VCaP (cell line): ENCODE data around the gene ACOT4.
A peak's percentile ranks its signal among the peaks of the same experiment; 100 is the strongest.
"Not testable (repeated sequence)": the region's sequence is repeated elsewhere in the genome, so short reads cannot be mapped to it uniquely, and the experiment has no call there.

Experiments
- H3K27ac ChIP-seq: fragments of 450-650 bp; 2 replicates; pipeline ENCODE4 v1.5.1; 2017
- TF ChIP-seq, protein P1 (sequence below): fragments of 450-650 bp; conservative IDR thresholded peaks from 2 replicates; pipeline ENCODE4 v1.5.1; 2017; ENCODE audit warnings: mild to moderate bottlenecking, moderate library complexity

The ACOT4 gene

DNA sequence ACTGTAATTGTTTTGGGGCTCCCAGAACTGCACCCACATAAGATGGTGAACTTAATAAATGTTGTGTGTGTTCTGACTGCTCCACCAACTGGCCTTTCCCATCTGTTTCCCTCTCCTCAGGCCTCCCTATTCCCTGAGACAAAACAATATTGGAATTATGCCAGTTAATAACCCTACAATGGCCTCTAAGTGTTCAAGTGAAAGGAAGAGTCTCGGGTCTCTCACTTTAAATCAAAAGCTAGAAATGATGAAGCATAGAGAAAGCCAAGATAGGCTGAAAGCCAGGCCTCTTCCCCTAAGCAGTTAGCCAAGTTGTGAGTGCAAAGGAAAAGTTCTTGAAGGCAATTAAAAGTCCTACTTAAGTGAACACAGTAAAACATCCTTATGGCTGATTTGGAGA is 34.0 kb downstream of the ACOT4 start:
- no peak overlapping the region for H3K27ac ChIP-seq
- TF ChIP-seq, protein P1, sequence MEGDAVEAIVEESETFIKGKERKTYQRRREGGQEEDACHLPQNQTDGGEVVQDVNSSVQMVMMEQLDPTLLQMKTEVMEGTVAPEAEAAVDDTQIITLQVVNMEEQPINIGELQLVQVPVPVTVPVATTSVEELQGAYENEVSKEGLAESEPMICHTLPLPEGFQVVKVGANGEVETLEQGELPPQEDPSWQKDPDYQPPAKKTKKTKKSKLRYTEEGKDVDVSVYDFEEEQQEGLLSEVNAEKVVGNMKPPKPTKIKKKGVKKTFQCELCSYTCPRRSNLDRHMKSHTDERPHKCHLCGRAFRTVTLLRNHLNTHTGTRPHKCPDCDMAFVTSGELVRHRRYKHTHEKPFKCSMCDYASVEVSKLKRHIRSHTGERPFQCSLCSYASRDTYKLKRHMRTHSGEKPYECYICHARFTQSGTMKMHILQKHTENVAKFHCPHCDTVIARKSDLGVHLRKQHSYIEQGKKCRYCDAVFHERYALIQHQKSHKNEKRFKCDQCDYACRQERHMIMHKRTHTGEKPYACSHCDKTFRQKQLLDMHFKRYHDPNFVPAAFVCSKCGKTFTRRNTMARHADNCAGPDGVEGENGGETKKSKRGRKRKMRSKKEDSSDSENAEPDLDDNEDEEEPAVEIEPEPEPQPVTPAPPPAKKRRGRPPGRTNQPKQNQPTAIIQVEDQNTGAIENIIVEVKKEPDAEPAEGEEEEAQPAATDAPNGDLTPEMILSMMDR: no peak

DNA sequence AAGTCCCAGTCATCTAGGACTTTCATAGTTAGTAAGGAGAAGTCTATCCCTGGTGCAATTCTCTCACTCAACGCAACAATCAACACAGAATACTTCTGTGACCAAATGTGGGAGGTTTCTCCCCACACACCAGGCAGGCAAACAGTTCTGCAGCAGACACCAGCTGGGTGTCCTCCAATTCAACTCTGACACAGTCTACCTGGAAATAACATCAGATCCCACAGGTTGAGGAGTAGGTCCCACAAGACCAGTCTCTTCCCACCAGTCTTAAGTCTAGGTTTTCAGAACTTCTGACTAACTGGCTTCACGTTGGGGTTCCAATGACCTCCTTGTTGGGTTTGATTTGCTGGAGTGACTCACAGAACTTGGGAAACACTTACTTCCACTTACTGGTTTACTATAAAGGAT is 35.5 kb downstream of the ACOT4 start:
- no peak overlapping the region for H3K27ac ChIP-seq
- TF ChIP-seq, protein P1: no peak

DNA sequence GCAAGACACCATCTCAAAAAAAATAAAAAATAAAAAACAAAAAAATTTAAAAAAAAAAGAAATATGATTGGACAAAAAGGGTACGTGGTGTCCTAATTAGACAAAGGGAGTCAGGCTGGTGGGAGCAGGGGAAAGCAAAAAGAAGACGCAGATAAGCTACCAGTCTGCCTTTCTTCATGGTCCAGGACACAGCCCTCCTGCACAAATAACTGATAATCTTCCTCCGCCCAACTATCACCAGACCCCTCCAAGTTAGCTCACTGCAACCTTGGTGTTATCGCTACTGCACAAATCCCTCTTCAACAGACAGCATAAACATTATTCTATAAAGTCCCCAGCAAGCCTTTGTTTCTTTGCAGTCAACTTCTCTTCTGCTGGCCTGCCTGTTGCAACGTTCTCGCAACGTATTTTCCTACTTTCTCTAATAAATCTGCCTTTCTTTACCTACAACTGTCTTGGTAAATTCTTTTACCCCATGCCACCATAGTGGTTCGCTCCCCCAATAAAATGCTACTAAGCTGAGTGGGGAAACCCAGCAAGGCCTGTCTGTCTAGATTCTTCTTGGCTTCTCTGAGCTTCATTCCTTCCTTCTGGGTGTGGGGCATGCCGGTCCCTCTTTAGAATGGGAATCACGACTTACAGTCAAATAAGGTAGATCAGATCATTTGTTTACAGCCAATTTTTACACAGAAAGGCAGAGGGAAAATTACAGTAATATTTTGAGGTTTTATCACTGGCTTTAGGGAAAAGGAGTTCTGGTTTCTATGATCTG is 38.5 kb downstream of the ACOT4 start:
- H3K27ac ChIP-seq: no peak overlapping the region
- TF ChIP-seq, protein P1: no peak

DNA sequence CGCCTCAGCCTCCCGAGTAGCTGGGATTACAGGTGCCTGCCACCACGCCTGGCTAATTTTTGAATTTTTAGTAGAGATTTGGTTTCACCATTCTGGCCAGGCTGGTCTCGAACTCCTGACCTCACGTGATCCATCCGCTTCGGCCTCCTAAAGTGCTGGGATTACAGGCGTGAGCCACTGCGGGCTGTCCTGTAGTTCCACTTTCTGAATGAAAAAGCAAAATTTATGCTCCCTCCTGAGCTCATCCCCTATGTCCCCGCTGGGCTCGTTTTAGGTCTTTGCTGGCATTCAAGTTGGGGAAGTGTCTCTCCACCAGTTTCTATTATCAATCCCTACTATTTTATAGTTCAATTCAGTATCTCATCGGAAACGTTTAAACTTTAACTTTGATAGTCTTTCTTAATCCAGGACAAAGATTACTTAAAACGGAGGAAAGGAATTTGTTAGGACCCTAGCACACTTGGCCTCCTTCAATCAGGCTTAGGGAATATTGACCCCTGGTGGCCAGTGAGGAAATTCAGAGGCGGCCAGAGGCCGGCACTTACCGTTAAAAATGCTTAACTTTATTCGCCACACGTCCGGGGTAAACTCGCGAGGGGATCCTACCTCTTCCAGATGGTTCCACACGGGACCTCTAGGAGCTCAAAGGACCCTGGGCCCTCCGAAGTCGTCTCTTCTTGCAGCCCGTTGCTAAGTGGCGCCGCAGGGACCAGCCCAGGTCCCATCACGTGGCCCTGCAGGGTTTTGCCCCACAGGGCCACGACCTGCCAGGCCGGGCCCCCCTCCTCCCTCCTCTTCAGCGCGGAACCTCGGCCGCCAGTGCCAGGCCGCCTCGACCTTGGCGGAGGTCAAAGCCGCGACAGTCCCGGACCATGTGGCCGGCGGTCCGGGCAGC is 41.7 kb downstream of the ACOT4 start:
- TF ChIP-seq, protein P1: peak; percentile 91
- H3K27ac ChIP-seq: peak overlapping the region; percentile 67; the same call in 1 of the 2 replicates

DNA sequence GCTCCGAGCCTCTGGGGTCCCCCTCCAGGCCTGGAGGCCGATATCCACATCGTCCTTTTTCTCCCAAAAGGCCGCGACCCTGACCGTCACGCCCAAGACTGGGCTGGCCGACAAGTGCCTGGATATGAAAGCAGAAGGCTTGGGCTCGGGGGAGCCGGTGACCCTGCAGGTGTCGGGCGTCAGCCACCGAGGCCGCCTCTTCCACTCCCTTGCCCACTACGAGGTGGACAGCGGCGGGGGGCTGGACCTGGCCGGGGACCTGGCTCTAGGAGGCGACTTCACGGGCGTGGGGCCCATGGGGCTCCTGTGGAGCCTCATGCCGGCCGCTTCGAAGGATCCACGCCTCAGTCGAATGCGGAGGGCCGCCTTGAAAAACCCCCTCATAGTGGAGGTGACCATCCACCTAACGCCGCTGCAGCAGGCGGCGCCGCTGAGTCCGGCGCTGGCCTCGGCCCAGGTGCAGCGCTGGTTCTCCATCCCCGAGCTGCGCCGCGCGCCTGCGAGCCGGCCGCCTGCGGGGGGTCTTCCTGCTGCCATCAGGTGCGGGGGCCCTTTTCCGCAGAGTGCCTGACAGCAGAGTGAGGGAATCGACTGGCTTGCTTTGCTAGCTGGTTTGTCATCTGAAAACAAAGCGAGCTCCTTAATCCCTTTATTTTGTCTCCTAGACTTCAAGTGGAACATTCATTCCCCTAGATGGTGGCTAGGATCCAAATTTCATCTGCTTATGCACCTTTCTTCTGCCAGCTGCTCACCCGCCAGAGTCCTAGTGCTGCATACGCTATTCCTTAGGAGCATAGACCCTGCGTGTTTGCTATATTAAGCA is 42.5 kb downstream of the ACOT4 start:
- H3K27ac ChIP-seq: peak overlapping the region; percentile 67; the same call in 1 of the 2 replicates
- TF ChIP-seq, protein P1: 0 out of 2 replicates have a peak, but pooled peaks have one; percentile 15

DNA sequence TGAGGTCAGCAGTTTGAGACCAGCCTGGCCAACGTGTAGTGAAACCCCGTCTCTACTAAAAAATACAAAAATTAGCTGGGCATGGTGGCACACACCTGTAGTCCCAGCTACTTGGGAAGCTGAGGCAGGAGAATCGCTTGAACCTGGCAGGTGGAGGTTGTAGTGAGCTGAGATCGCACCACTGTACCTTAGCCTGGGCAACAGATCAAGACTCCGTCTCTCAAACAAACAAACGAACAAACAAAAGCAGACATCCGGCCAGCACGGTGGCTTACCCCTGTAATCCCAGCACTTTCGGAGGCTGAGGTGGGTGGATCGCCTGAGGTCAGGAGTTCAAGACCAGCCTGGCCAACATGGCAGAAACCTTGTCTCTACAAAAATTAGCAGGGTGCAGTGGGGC is 44.7 kb downstream of the ACOT4 start:
- not testable (repeated sequence) for H3K27ac ChIP-seq

DNA sequence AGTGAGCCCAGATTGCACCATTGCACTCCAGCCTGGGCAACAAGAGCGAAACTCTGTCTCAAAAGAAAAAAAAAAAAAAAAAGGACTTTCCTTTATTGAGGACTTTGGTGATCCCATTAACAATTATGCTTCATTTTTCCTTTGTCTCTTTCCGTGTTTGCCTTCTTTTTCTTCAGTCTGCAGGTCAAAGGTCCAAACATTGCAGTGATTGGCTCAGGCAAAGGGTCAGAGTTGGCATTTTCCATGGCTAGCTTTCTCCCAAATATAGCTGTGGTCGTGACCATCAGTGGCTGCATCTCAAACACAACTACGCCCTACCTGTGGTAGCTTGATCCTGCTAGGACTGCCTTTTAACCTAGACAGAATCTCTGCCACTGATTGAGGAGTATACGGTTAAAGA is 46.2 kb downstream of the ACOT4 start:
- TF ChIP-seq, protein P1: no peak

More for the DNA sequence above, 46.2 kb downstream of the ACOT4 start:
- no peak overlapping the region for H3K27ac ChIP-seq
